H1 (cell line): ENCODE results near the gene SF3B3. TPM values are rescaled to one million over a fixed set of nuclear protein-coding genes. Genes with fewer than 3 reads are reported as not detected.

ENCODE experiments used
- CTCF ChIA-PET: fragments of 300-600 bp; sonication (Branson Sonifier 250); formaldehyde crosslinking; loops from one replicate; lab custom pipeline; 2021; ENCODE audit not compliant: partially characterized antibody; lab: Charles Lee
- POLR2A ChIA-PET: fragments of 300-600 bp; sonication (Branson Sonifier 250); formaldehyde crosslinking; loops from one replicate; lab custom pipeline; 2021; ENCODE audit warnings: inconsistent platforms; ENCODE audit not compliant: partially characterized antibody; lab: Charles Lee
- DNase-seq, 2 experiments: peaks; one replicate each; pipeline versions ENCODE4 v3.0.0 to v3.0.0-alpha.2; 2010 to 2022; ENCODE audit warnings: low spot score in 2 of 2, low read depth in 1 of 2, mixed read lengths in 1 of 2
- FAIRE-seq: peaks from 2 replicates; lab custom pipeline; 2011; peaks lifted over from hg19 to GRCh38; lab: Jason Lieb, UNC
- H2AFZ ChIP-seq: 2 replicates; pipeline ENCODE4 v1.8.1; 2012; ENCODE audit warnings: low read length, inconsistent platforms
- H2AK5ac ChIP-seq: 2 replicates; pipeline ENCODE4 v1.6.1; 2013; ENCODE audit warnings: low read depth, low read length
- H2BK120ac ChIP-seq: replicated peaks from 2 replicates; pipeline ENCODE3; 2013; ENCODE audit warnings: low read depth, low read length, inconsistent platforms
- H2BK12ac ChIP-seq: 2 replicates; pipeline ENCODE4 v1.6.1; 2013; ENCODE audit warnings: low read depth, low read length
- H2BK15ac ChIP-seq: 2 replicates; pipeline ENCODE4 v1.6.1; 2013; ENCODE audit warnings: low read length
- H2BK20ac ChIP-seq: 2 replicates; pipeline ENCODE4 v1.6.1; 2013; ENCODE audit warnings: low read length
- H2BK5ac ChIP-seq: 2 replicates; pipeline ENCODE4 v1.6.1; 2013; ENCODE audit warnings: low read depth, low read length
- H3K14ac ChIP-seq: 2 replicates; pipeline ENCODE4 v1.6.1; 2013; ENCODE audit warnings: inconsistent platforms; ENCODE audit not compliant: insufficient read length
- H3K18ac ChIP-seq: 2 replicates; pipeline ENCODE4 v1.6.1; 2013; ENCODE audit warnings: low read length; ENCODE audit errors: extremely low read depth
- H3K23ac ChIP-seq: 2 replicates; pipeline ENCODE4 v1.6.1; 2013; ENCODE audit warnings: inconsistent platforms; ENCODE audit not compliant: insufficient read length
- H3K23me2 ChIP-seq: 2 replicates; pipeline ENCODE4 v1.6.1; 2013; ENCODE audit warnings: low read depth, low read length
- H3K27ac ChIP-seq: 2 replicates; pipeline ENCODE4 v1.6.1; 2011; ENCODE audit warnings: low read depth, low read length, inconsistent platforms
- H3K27me3 ChIP-seq, 4 experiments: replicated peaks in 1 of 4; 1 replicate in 1 of 4; 2 replicates in 3 of 4; pipeline versions ENCODE4 v1.6.1 to v1.8.1; 2011 to 2013; ENCODE audit warnings: low read length in 3 of 4, mild to moderate bottlenecking in 3 of 4, inconsistent platforms in 2 of 4, mixed read lengths in 2 of 4, moderate library complexity in 1 of 4; ENCODE audit not compliant: control insufficient read depth in 3 of 4, insufficient read depth in 3 of 4; ENCODE audit errors: extremely low read depth in 1 of 4
- H3K36me3 ChIP-seq, 4 experiments: 2 replicates each; pipeline versions ENCODE4 v1.6.1 to v1.8.1; 2011 to 2013; ENCODE audit warnings: mild to moderate bottlenecking in 4 of 4, low read length in 3 of 4, moderate library complexity in 2 of 4, control low read depth in 1 of 4, inconsistent platforms in 1 of 4; ENCODE audit not compliant: insufficient read depth in 4 of 4, control insufficient read depth in 2 of 4
- H3K4ac ChIP-seq: replicated peaks from 2 replicates; pipeline ENCODE3; 2013; ENCODE audit warnings: low read length, low read depth, mixed read lengths, inconsistent platforms; ENCODE audit not compliant: insufficient read length
- H3K4me1 ChIP-seq, 4 experiments: replicated peaks in 1 of 4; 1 replicate in 1 of 4; 2 replicates in 3 of 4; pipeline versions ENCODE4 v1.6.1 to v1.8.1; 2011 to 2013; ENCODE audit warnings: low read length in 3 of 4, inconsistent platforms in 2 of 4, mixed read lengths in 1 of 4; ENCODE audit not compliant: insufficient read depth in 4 of 4, control insufficient read depth in 3 of 4
- H3K4me2 ChIP-seq, 2 experiments: 2 replicates each; pipeline versions ENCODE4 v1.6.1 to v1.8.1; 2011 to 2013; ENCODE audit warnings: low read depth in 2 of 2, low read length in 2 of 2, control low read depth in 1 of 2, inconsistent platforms in 1 of 2, mild to moderate bottlenecking in 1 of 2; ENCODE audit not compliant: insufficient read depth in 1 of 2
- H3K4me3 ChIP-seq, 4 experiments: fragments of 200-600, 300-600 bp in 1 of 4; sonication (generic), shearing (Covaris generic), sonication (Bioruptor Twin) in 1 of 4; 2 replicates each; pipeline versions ENCODE4 v1.5.1 to v1.8.1; 2011 to 2016; ENCODE audit warnings: low read length in 4 of 4, low read depth in 3 of 4, control low read depth in 2 of 4, inconsistent platforms in 2 of 4, mild to moderate bottlenecking in 2 of 4, mixed read lengths in 1 of 4, moderate library complexity in 1 of 4; ENCODE audit not compliant: insufficient read depth in 2 of 4; ENCODE audit errors: extremely low read depth in 1 of 4
- H3K56ac ChIP-seq: replicated peaks from 2 replicates; pipeline ENCODE3; 2013; ENCODE audit warnings: low read depth, mild to moderate bottlenecking, mixed read lengths, low read length, inconsistent platforms; ENCODE audit not compliant: insufficient read length
- H3K79me1 ChIP-seq: 2 replicates; pipeline ENCODE4 v1.6.1; 2013; ENCODE audit warnings: low read depth, low read length, control low read depth
- H3K79me2 ChIP-seq, 2 experiments: 2 replicates each; pipeline versions ENCODE4 v1.6.1 to v1.8.1; 2012 to 2013; ENCODE audit warnings: low read length in 2 of 2, mild to moderate bottlenecking in 2 of 2, inconsistent platforms in 1 of 2; ENCODE audit not compliant: insufficient read depth in 2 of 2, control insufficient read depth in 1 of 2
- H3K9ac ChIP-seq, 4 experiments: replicated peaks in 1 of 4; 1 replicate in 1 of 4; 2 replicates in 3 of 4; pipeline versions ENCODE4 v1.6.1 to v1.8.1; 2011 to 2013; ENCODE audit warnings: low read depth in 3 of 4, low read length in 3 of 4, control low read depth in 2 of 4, mild to moderate bottlenecking in 2 of 4, moderate library complexity in 2 of 4, inconsistent platforms in 1 of 4; ENCODE audit errors: extremely low read depth in 1 of 4
- H3K9me3 ChIP-seq, 2 experiments: 2 replicates each; pipeline versions ENCODE4 v1.6.1 to v1.8.1; 2012 to 2013; ENCODE audit warnings: mild to moderate bottlenecking in 2 of 2, moderate library complexity in 2 of 2, control low read depth in 1 of 2, inconsistent platforms in 1 of 2, low read depth in 1 of 2, low read length in 1 of 2, mixed read lengths in 1 of 2; ENCODE audit not compliant: insufficient read depth in 2 of 2
- H4K20me1 ChIP-seq, 2 experiments: replicated peaks in 1 of 2; 2 replicates each; pipeline versions ENCODE3 to v1.8.1; 2011 to 2013; ENCODE audit warnings: inconsistent platforms in 2 of 2, low read length in 2 of 2, mild to moderate bottlenecking in 1 of 2; ENCODE audit not compliant: insufficient read depth in 2 of 2, control insufficient read depth in 1 of 2
- H4K5ac ChIP-seq: 2 replicates; pipeline ENCODE4 v1.6.1; 2013; ENCODE audit warnings: low read length, low read depth, mixed read lengths, inconsistent platforms; ENCODE audit not compliant: insufficient read length
- H4K8ac ChIP-seq: 2 replicates; pipeline ENCODE4 v1.8.0; 2013; ENCODE audit warnings: mild to moderate bottlenecking, moderate library complexity, low read length, inconsistent platforms; ENCODE audit not compliant: insufficient read depth; ENCODE audit errors: extremely low read depth
- H4K91ac ChIP-seq: replicated peaks from 2 replicates; pipeline ENCODE3; 2013; ENCODE audit warnings: low read length, mixed read lengths, inconsistent platforms; ENCODE audit not compliant: insufficient read length
- GTF2F1 ChIP-seq: IDR thresholded peaks from 2 replicates; pipeline ENCODE4 v1.6.1; 2012; ENCODE audit warnings: low read depth, low read length, improper control_type of control experiment, borderline replicate concordance
- POLR2AphosphoS5 ChIP-seq: IDR thresholded peaks from 2 replicates; pipeline ENCODE4 v1.6.1; 2011; ENCODE audit warnings: low read depth, low read length
- RBBP5 ChIP-seq: IDR thresholded peaks from 2 replicates; pipeline ENCODE4 v1.7.1; 2012; ENCODE audit warnings: low read depth, mild to moderate bottlenecking, inconsistent platforms, low read length, moderate library complexity, borderline replicate concordance
- SP2 ChIP-seq: IDR thresholded peaks from 2 replicates; pipeline ENCODE4 v1.6.1; 2012; ENCODE audit warnings: mild to moderate bottlenecking, low read length, inconsistent platforms
- WGBS, 2 experiments: shearing (Covaris generic) in 1 of 2; methylation state at CpG; one replicate each; pipeline versions ENCODE4 v1.1.6 to v1.1.7; 2013 to 2015; ENCODE audit warnings: low lambda C conversion rate in 2 of 2, mixed read lengths in 2 of 2, inconsistent platforms in 1 of 2, low coverage in 1 of 2, missing lambda C conversion rate in 1 of 2; ENCODE audit not compliant: insufficient replicate concordance in 2 of 2, insufficient coverage in 1 of 2, insufficient read length in 1 of 2; ENCODE audit errors: extremely low coverage in 1 of 2, missing lambda C conversion rate in 1 of 2; 5-methylcytosine and 5-hydroxymethylcytosine counted together
- polyA plus RNA-seq, 7 experiments: library from polyadenylated mRNA; depleted of rRNA in 3 of 7; stranded (reverse) in 5 of 7; unstranded in 2 of 7; fragments of >200 nt in 5 of 7; fragments of 200-250 nt in 2 of 7; gene quantifications; 1 replicate in 5 of 7; 2 replicates in 1 of 7; 4 replicates in 1 of 7; pipeline versions ENCODE4 v1.2.1 to v1.2.3, GENCODE V29; 2011 to 2013; ENCODE audit warnings: missing spikeins in 2 of 7, mixed read lengths in 2 of 7
- total RNA-seq: library from RNA; stranded (reverse); fragmentation: NEBNext Ultra II Directional; extraction: Animal tissue kit (Norgen Biotek cat#: 25700); gene quantifications from 2 replicates; pipeline ENCODE4 v1.2.1, GENCODE V29; 2021
- TF ChIP-seq, protein P1 (sequence below): IDR thresholded peaks from 2 replicates; pipeline ENCODE4 v1.6.1; 2011; ENCODE audit warnings: low read depth, mild to moderate bottlenecking, low read length; ENCODE audit not compliant: insufficient read depth

The SF3B3 gene
- total and polyA plus RNA-seq, 2 of the 8 experiments (the other 6 are each of a cell fraction or from before 2014, with no cell fraction given): 241 to 521 TPM

DNA sequence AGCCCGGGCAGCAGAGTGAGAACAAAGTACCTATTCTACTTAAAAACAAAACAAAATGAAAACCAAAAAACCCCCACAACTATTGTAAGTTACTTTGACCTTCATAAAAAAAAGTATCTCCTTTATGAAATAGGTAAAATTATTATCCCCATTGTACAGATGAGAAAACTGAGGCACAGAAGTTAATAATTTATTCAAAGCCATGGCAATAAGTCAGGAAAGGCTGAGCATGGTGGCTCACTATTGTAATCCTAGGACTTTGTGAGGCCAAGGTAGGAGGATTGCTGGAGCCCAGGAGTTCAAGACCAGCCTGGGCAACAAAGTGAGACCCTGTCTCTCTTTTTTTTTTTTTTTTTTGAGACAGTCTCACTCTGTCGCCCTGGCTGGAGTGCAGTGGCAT, 38.7 kb upstream of the SF3B3 start:
- ChIA-PET CTCF (interaction anchor here (0.7 to 3.2 kb wide), 3 partner anchors 15 to 195 kb away, joined by 3 to 17 read pairs (median 3); no protein-coding TSS in a partner anchor), POLR2A (interaction anchor here (2.0 to 2.2 kb wide), 2 partner anchors 10 to 103 kb away, joined by 7 to 8 read pairs; no protein-coding TSS in a partner anchor)
- H3K27ac ChIP-seq: no peak overlapping the region
- H4K5ac ChIP-seq: no peak overlapping the region
- no peak overlapping the region for H3K4me2 ChIP-seq
- H4K20me1 ChIP-seq: no peaks in the 10 kb centered on the region
- no peak overlapping the region for H2AFZ ChIP-seq
- no peaks in the 10 kb centered on the region for H3K79me2 ChIP-seq
- H3K9ac ChIP-seq: no peak overlapping the region
- H2BK15ac ChIP-seq: no peak overlapping the region
- no peaks in the 10 kb centered on the region for H3K27me3 ChIP-seq
- no peak overlapping the region for H3K18ac ChIP-seq
- H2BK20ac ChIP-seq: no peak overlapping the region
- H3K14ac ChIP-seq: no peak overlapping the region
- H3K79me1 ChIP-seq: no peaks in the 10 kb centered on the region
- no peak overlapping the region for H2BK120ac ChIP-seq
- no peak overlapping the region for H4K8ac ChIP-seq
- DNase-seq: no peak
- no peak overlapping the region for H2BK12ac ChIP-seq
- no peak for FAIRE-seq
- no peaks in the 10 kb centered on the region for H3K4me1 ChIP-seq
- H4K91ac ChIP-seq: no peak overlapping the region
- H3K23me2 ChIP-seq: peaks cover 2% of the 10 kb centered on the region; the same call in 1 of the 2 replicates
- H3K56ac ChIP-seq: no peak overlapping the region
- no peak overlapping the region for H2AK5ac ChIP-seq
- no peak overlapping the region for H2BK5ac ChIP-seq
- WGBS, 2 experiments: 72% methylated on average over 1 of the region's 2 CpGs; no CpG with 5 or more reads in 1 of the 2 experiments
- no peaks in the 10 kb centered on the region for H3K9me3 ChIP-seq
- H3K36me3 ChIP-seq: peaks cover 3 to 25% (median 10%) of the 10 kb centered on the region in 4 experiments; a peak in 5 of 8 replicates
- H3K23ac ChIP-seq: no peak overlapping the region
- H3K4me3 ChIP-seq: no peak overlapping the region
- no peak overlapping the region for H3K4ac ChIP-seq
- TF ChIP-seq RBBP5 (no peak), POLR2AphosphoS5 (no peak), SP2 (no peak), GTF2F1 (no peak)
- TF ChIP-seq, protein P1, sequence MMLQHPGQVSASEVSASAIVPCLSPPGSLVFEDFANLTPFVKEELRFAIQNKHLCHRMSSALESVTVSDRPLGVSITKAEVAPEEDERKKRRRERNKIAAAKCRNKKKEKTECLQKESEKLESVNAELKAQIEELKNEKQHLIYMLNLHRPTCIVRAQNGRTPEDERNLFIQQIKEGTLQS: no peak
